ENCODE data around the gene ALG14.

DNA sequence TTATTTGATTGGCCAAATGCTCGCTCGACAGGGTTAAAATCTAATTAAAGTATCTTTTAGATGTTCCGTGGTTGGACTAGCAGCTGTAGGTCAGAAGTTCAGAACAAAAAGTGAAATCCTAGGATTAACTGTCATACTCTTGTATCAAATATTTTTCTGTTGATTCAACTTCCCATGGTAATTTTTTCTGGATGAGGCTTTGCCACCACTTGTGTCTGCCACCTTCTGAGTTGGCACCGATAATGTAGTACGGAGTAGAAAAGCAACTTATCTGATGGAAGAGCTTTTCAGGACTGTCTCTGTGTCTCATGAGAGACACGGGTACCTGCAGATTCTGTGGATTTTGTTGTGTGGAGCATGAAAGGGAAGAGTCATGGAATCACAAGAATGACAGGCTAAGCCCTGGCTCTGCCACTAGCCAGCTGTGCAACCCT, 101.2 kb downstream of the ALG14 start:
- no peak for TF ChIP-seq POLR2A (IDR thresholded peaks at IDR 0.05)
- TF ChIP-seq, protein P1, sequence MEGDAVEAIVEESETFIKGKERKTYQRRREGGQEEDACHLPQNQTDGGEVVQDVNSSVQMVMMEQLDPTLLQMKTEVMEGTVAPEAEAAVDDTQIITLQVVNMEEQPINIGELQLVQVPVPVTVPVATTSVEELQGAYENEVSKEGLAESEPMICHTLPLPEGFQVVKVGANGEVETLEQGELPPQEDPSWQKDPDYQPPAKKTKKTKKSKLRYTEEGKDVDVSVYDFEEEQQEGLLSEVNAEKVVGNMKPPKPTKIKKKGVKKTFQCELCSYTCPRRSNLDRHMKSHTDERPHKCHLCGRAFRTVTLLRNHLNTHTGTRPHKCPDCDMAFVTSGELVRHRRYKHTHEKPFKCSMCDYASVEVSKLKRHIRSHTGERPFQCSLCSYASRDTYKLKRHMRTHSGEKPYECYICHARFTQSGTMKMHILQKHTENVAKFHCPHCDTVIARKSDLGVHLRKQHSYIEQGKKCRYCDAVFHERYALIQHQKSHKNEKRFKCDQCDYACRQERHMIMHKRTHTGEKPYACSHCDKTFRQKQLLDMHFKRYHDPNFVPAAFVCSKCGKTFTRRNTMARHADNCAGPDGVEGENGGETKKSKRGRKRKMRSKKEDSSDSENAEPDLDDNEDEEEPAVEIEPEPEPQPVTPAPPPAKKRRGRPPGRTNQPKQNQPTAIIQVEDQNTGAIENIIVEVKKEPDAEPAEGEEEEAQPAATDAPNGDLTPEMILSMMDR (IDR thresholded peaks at IDR 0.05), result no peak
